HG02588 (cell line): ENCODE data around the gene MAP4K2.

Experiments used
- ATAC-seq: cut with Tn5 transposase; IDR thresholded peaks from one replicate; pipeline ENCODE4 v1.9.1; 2021; ENCODE audit warnings: mild to moderate bottlenecking, moderate library complexity; ENCODE audit not compliant: unreplicated experiment

Gene MAP4K2

GRCh38 chr11:64757549-64758329, 45.3 kb downstream of the MAP4K2 start:
- no peak for ATAC-seq

GRCh38 chr11:64755681-64756361, 47.2 kb downstream of the MAP4K2 start:
- ATAC-seq = no peak

- no peak for ATAC-seq
Observed at GRCh38 chr11:64754919-64755662, 47.9 kb downstream of the MAP4K2 start.

GRCh38 chr11:64754124-64754918, 48.7 kb downstream of the MAP4K2 start:
- no peak for ATAC-seq

- ATAC-seq = no peak
Observed at GRCh38 chr11:64753380-64754123, 49.5 kb downstream of the MAP4K2 start.

GRCh38 chr11:64753019-64753379, 50.0 kb downstream of the MAP4K2 start:
- ATAC-seq = no peak

GRCh38 chr11:64752175-64752970, 50.6 kb downstream of the MAP4K2 start:
- ATAC-seq = no peak

- no peak for ATAC-seq
Observed at GRCh38 chr11:64751580-64751979, 51.4 kb downstream of the MAP4K2 start.

GRCh38 chr11:64751136-64751535, 51.9 kb downstream of the MAP4K2 start:
- no peak for ATAC-seq

- no peak for ATAC-seq
Observed at GRCh38 chr11:64750361-64751054, 52.5 kb downstream of the MAP4K2 start.

GRCh38 chr11:64747961-64748665, 54.9 kb downstream of the MAP4K2 start:
- ATAC-seq = no peak

- ATAC-seq = no peak
Observed at GRCh38 chr11:64746486-64746885, 56.5 kb downstream of the MAP4K2 start.

GRCh38 chr11:64745521-64746328, 57.3 kb downstream of the MAP4K2 start:
- ATAC-seq = no peak

GRCh38 chr11:64745189-64745520, 57.9 kb downstream of the MAP4K2 start:
- ATAC-seq = no peak

- no peak for ATAC-seq
Observed at GRCh38 chr11:64744544-64745188, 58.3 kb downstream of the MAP4K2 start.

- no peak for ATAC-seq
Observed at GRCh38 chr11:64743591-64744543, 59.1 kb downstream of the MAP4K2 start, which contains the start of gene RASGRP2. Gene RASGRP2, minus strand, starts transcription at chr11:64744142. Its CDS starts 1,276 bp downstream, at chr11:64742866.
